Neuronal stem cell (in vitro differentiated cells): Measurements from ENCODE around the gene PLEKHG3.
"Not testable (repeated sequence)": the region's sequence is repeated elsewhere in the genome, so short reads cannot be mapped to it uniquely, and the experiment has no call there.

Experiments used
- DNase-seq: peaks from one replicate; pipeline ENCODE4 v3.0.0-alpha.2; 2013; ENCODE audit warnings: low spot score
- H2AFZ ChIP-seq: one replicate; pipeline ENCODE4 v1.6.1; 2013; ENCODE audit warnings: mild to moderate bottlenecking, low read length, inconsistent platforms
- H2AK5ac ChIP-seq: 2 replicates; pipeline ENCODE4 v1.6.1; 2013; ENCODE audit warnings: low read depth, mild to moderate bottlenecking, inconsistent platforms, low read length, moderate library complexity, mixed read lengths
- H2BK120ac ChIP-seq: 2 replicates; pipeline ENCODE4 v1.6.1; 2013; ENCODE audit warnings: low read depth, mild to moderate bottlenecking, inconsistent platforms, low read length, moderate library complexity, mixed read lengths
- H2BK12ac ChIP-seq: one replicate; pipeline ENCODE4 v1.6.1; 2013; ENCODE audit warnings: low read length, inconsistent platforms
- H2BK15ac ChIP-seq: 2 replicates; pipeline ENCODE4 v1.6.1; 2013; ENCODE audit warnings: mild to moderate bottlenecking, low read length, inconsistent platforms, mixed read lengths
- H2BK5ac ChIP-seq: one replicate; pipeline ENCODE4 v1.6.1; 2013; ENCODE audit warnings: inconsistent platforms, mild to moderate bottlenecking, low read length, moderate library complexity
- H3K14ac ChIP-seq: one replicate; pipeline ENCODE4 v1.6.1; 2013; ENCODE audit warnings: low read length, inconsistent platforms
- H3K18ac ChIP-seq: 2 replicates; pipeline ENCODE4 v1.6.1; 2013; ENCODE audit warnings: low read length, inconsistent platforms
- H3K23ac ChIP-seq: 2 replicates; pipeline ENCODE4 v1.6.1; 2013; ENCODE audit warnings: low read depth, mild to moderate bottlenecking, mixed read lengths, low read length, inconsistent platforms; ENCODE audit not compliant: poor library complexity
- H3K27ac ChIP-seq: replicated peaks from 3 replicates; pipeline ENCODE4 v1.5.1; 2013; ENCODE audit warnings: low read length, inconsistent platforms
- H3K27me3 ChIP-seq, 3 experiments: 2 replicates each; pipeline ENCODE4 v1.6.1; 2013; ENCODE audit warnings: low read length in 3 of 3, mild to moderate bottlenecking in 2 of 3, inconsistent platforms in 1 of 3, low read depth in 1 of 3, mixed read lengths in 1 of 3, moderate library complexity in 1 of 3; ENCODE audit not compliant: control insufficient read depth in 3 of 3, insufficient read depth in 3 of 3
- H3K36me3 ChIP-seq, 2 donors: replicated peaks in 1 of 2; 2 replicates each; pipeline ENCODE4 v1.6.1; 2013; ENCODE audit warnings: low read length in 2 of 2; ENCODE audit not compliant: control insufficient read depth in 2 of 2, insufficient read depth in 2 of 2
- H3K4ac ChIP-seq: 2 replicates; pipeline ENCODE4 v1.6.1; 2013; ENCODE audit warnings: inconsistent platforms, mild to moderate bottlenecking, low read length, moderate library complexity
- H3K4me1 ChIP-seq, 2 donors: 1 replicate in 1 of 2; 2 replicates in 1 of 2; pipeline ENCODE4 v1.6.1; 2013; ENCODE audit warnings: low read length in 2 of 2, low read depth in 1 of 2; ENCODE audit not compliant: control insufficient read depth in 2 of 2, insufficient read depth in 1 of 2
- H3K4me2 ChIP-seq: one replicate; pipeline ENCODE4 v1.6.1; 2013; ENCODE audit warnings: mild to moderate bottlenecking, low read length, inconsistent platforms; ENCODE audit not compliant: insufficient read depth, poor library complexity, severe bottlenecking
- H3K4me3 ChIP-seq, 2 donors: 2 replicates each; pipeline ENCODE4 v1.5.1; 2013; ENCODE audit warnings: low read length in 2 of 2, mild to moderate bottlenecking in 2 of 2, inconsistent platforms in 1 of 2, moderate library complexity in 1 of 2
- H3K79me1 ChIP-seq: one replicate; pipeline ENCODE4 v1.6.1; 2013; ENCODE audit warnings: low read depth, mild to moderate bottlenecking, inconsistent platforms, low read length, moderate library complexity
- H3K9ac ChIP-seq: one replicate; pipeline ENCODE4 v1.6.1; 2013; ENCODE audit warnings: mild to moderate bottlenecking, low read depth, low read length, inconsistent platforms; ENCODE audit not compliant: poor library complexity
- H3K9me3 ChIP-seq, 2 donors: replicated peaks in 1 of 2; 2 replicates each; pipeline versions ENCODE3 to v1.6.1; 2013; ENCODE audit warnings: low read length in 2 of 2, mild to moderate bottlenecking in 2 of 2, inconsistent platforms in 1 of 2, low read depth in 1 of 2, mixed read lengths in 1 of 2, moderate library complexity in 1 of 2; ENCODE audit not compliant: control insufficient read depth in 2 of 2, insufficient read depth in 1 of 2
- H4K8ac ChIP-seq: one replicate; pipeline ENCODE4 v1.6.1; 2013; ENCODE audit warnings: low read depth, mild to moderate bottlenecking, inconsistent platforms, low read length, moderate library complexity
- H4K91ac ChIP-seq: one replicate; pipeline ENCODE4 v1.6.1; 2013; ENCODE audit warnings: low read length, low read depth, mild to moderate bottlenecking, inconsistent platforms; ENCODE audit not compliant: poor library complexity
- WGBS, 2 donors: extraction: QIAGEN DNeasy Blood & Tissue Kit; methylation state at CpG; one replicate each; pipeline ENCODE4 v1.1.7; 2013; ENCODE audit warnings: missing lambda C conversion rate in 2 of 2, mixed read lengths in 1 of 2; ENCODE audit not compliant: insufficient read length in 2 of 2, insufficient replicate concordance in 1 of 2; ENCODE audit errors: extremely low coverage in 2 of 2; 5-methylcytosine and 5-hydroxymethylcytosine counted together

Gene PLEKHG3

DNA sequence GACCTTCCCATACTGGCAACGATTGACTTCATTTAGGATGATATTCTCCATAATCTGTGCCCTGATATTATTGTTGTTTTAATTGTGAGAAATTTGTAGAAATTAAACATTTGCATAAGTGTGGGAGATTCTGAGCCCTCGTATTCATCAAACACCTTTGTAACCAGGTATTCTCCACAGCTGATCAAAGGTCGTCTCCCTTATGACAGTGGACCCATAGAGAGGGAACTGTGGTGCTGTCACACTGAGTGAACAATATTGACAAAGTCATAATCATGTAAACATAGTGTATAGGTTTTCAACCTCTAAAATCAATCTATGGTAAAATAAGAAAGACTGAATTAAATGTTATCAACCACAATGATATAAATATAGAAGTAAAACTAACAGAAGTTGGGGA is 14.9 kb upstream of the PLEKHG3 start:
- no peak overlapping the region for H4K8ac ChIP-seq
- H2AFZ ChIP-seq, result no peak overlapping the region
- no peak overlapping the region for H3K9ac ChIP-seq
- no peak overlapping the region for H3K18ac ChIP-seq
- no peak overlapping the region for H3K4me3 ChIP-seq
- H2BK12ac ChIP-seq, result no peak overlapping the region
- H3K27ac ChIP-seq, result no peak overlapping the region
- H3K79me1 ChIP-seq, result no peaks in the 10 kb centered on the region
- no peaks in the 10 kb centered on the region for H3K36me3 ChIP-seq
- H2BK15ac ChIP-seq, result no peak overlapping the region
- H3K27me3 ChIP-seq, result peaks cover 0 to 29% (median 3%) of the 10 kb centered on the region in 3 experiments
- no peak overlapping the region for H3K14ac ChIP-seq
- no peak overlapping the region for H3K4me2 ChIP-seq
- no peak overlapping the region for H2AK5ac ChIP-seq
- WGBS, 2 donors, result no CpG with 5 or more reads among the region's 3 CpGs
- no peak overlapping the region for H3K23ac ChIP-seq
- H3K4me1 ChIP-seq, result peaks cover 13 to 14% of the 10 kb centered on the region in 2 donors
- H4K91ac ChIP-seq, result no peak overlapping the region
- H3K4ac ChIP-seq, result no peak overlapping the region
- no peak overlapping the region for H2BK120ac ChIP-seq
- DNase-seq, result no peak
- no peak overlapping the region for H2BK5ac ChIP-seq
- H3K9me3 ChIP-seq, result no peaks in the 10 kb centered on the region

DNA sequence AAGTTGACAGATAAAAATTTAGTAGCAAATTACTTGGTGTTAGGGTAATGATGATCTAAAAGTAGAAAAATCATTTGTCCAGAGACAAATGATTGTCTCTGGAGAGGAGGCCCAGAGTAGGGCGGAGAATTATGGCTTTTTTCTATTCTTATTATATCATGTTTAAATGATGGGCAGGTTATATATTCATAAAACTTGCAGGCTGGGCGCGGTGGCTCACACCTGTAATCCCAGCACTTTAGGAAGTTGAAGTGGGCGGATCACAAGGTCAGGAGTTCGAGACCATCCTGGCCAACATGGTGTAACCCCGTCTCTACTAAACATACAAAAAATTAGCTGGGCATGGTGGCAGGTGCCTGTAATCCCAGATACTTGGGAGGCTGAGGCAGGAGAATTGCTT is 13.6 kb upstream of the PLEKHG3 start:
- not testable (repeated sequence) for H3K36me3 ChIP-seq, H2BK15ac ChIP-seq, H3K4ac ChIP-seq, H3K4me2 ChIP-seq, H2AFZ ChIP-seq, H3K14ac ChIP-seq, H3K79me1 ChIP-seq, H4K8ac ChIP-seq, H2BK12ac ChIP-seq, H2BK5ac ChIP-seq, H3K23ac ChIP-seq, H4K91ac ChIP-seq, H3K27ac ChIP-seq, H3K4me3 ChIP-seq, DNase-seq, H2AK5ac ChIP-seq, H2BK120ac ChIP-seq, H3K9ac ChIP-seq, H3K18ac ChIP-seq, H3K9me3 ChIP-seq
- H3K27me3 ChIP-seq, result peaks cover 0 to 34% (median 3%) of the 10 kb centered on the region in 3 experiments
- peaks cover 9 to 14% of the 10 kb centered on the region in 2 donors for H3K4me1 ChIP-seq
- WGBS, 2 donors, result no CpG with 5 or more reads among the region's 6 CpGs

DNA sequence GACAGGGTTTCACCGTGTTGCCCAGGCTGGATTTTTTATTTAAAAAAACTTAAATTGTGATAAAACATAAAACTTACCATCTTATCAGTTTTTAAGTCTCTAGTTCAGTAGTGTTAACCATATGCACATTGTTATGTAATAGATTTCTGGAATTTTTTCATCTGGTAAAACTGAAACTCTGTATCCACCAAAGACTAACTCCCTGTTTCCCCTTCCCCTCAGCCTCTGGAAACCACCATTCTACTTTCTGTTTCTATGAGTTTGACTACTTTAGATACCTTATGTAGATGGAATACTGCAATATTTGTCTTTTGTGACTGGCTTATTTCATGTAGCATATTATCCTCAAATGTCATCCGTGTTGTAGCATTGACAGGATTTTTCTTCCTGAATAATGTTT is 12.8 kb upstream of the PLEKHG3 start:
- no peak for DNase-seq
- H3K4me1 ChIP-seq, result peaks cover 2 to 14% of the 10 kb centered on the region in 2 donors
- H3K23ac ChIP-seq, result no peak overlapping the region
- H3K4me3 ChIP-seq, result no peak overlapping the region
- H3K79me1 ChIP-seq, result no peaks in the 10 kb centered on the region
- H4K8ac ChIP-seq, result no peak overlapping the region
- H3K9ac ChIP-seq, result no peak overlapping the region
- no peak overlapping the region for H2BK15ac ChIP-seq
- H2BK120ac ChIP-seq, result no peak overlapping the region
- no peak overlapping the region for H3K27ac ChIP-seq
- no peak overlapping the region for H3K18ac ChIP-seq
- no peak overlapping the region for H4K91ac ChIP-seq
- no peak overlapping the region for H3K4me2 ChIP-seq
- H3K9me3 ChIP-seq, result no peaks in the 10 kb centered on the region
- H2AK5ac ChIP-seq, result no peak overlapping the region
- H2AFZ ChIP-seq, result no peak overlapping the region
- no peak overlapping the region for H2BK12ac ChIP-seq
- no CpG with 5 or more reads among the region's 2 CpGs for WGBS, 2 donors
- H3K4ac ChIP-seq, result no peak overlapping the region
- H2BK5ac ChIP-seq, result no peak overlapping the region
- no peaks in the 10 kb centered on the region for H3K36me3 ChIP-seq
- peaks cover 0 to 34% (median 3%) of the 10 kb centered on the region in 3 experiments for H3K27me3 ChIP-seq
- H3K14ac ChIP-seq, result no peak overlapping the region

DNA sequence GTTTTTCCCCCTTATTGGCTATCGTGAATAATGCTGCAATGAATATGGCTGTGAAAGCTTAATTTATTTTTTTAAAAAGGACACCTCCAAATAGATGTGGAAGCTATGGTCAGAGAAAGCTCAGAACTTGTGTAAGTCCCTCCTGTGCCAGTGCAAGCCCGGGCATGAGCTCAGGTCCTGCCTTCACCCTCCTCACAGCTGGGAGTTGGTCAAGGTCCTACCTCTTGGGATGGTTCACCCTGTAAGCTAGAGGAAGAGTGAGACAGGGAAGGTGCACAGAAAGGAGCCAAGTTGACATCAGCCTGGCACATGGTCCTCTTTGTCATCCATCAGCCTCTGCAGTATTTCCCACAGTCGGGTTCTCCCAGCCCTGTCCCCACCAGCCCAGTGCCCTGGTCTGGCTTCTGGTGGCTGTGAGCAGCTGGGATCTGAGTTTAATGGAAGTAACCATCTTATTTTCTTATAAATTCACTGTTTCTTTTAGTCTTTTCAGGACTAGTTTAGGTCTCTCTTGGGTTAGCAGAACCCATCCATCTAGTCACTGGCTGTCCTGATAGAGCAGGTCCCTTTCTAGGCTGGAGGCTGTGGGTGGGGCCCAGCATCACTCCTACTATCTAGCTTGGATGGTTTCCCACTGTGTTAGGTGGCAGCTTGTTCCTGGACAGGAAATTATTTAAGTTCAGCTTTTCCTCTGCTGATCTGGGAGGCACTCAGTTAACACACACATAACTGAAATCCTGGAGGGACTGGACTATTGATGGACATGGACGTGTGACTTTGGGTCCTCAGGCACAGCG is 11.8 kb upstream of the PLEKHG3 start:
- no peak overlapping the region for H3K4me3 ChIP-seq
- no peak for DNase-seq
- no peaks in the 10 kb centered on the region for H3K79me1 ChIP-seq
- no peak overlapping the region for H3K4ac ChIP-seq
- no peak overlapping the region for H4K91ac ChIP-seq
- no peak overlapping the region for H3K9ac ChIP-seq
- no peak overlapping the region for H4K8ac ChIP-seq
- no peak overlapping the region for H3K14ac ChIP-seq
- peaks cover 0 to 41% (median 3%) of the 10 kb centered on the region in 3 experiments for H3K27me3 ChIP-seq
- no peak overlapping the region for H2BK12ac ChIP-seq
- H2BK15ac ChIP-seq, result no peak overlapping the region
- H3K4me1 ChIP-seq, result peaks cover 2 to 14% of the 10 kb centered on the region in 2 donors
- H3K23ac ChIP-seq, result no peak overlapping the region
- H2AK5ac ChIP-seq, result no peak overlapping the region
- no peak overlapping the region for H3K18ac ChIP-seq
- H3K4me2 ChIP-seq, result no peak overlapping the region
- no peaks in the 10 kb centered on the region for H3K9me3 ChIP-seq
- WGBS, 2 donors, result no CpG with 5 or more reads among the region's 5 CpGs
- H2BK5ac ChIP-seq, result no peak overlapping the region
- H2AFZ ChIP-seq, result no peak overlapping the region
- H3K36me3 ChIP-seq, result no peaks in the 10 kb centered on the region
- no peak overlapping the region for H3K27ac ChIP-seq
- H2BK120ac ChIP-seq, result no peak overlapping the region
